Panc1 (cell line): ENCODE measurements around the gene FANK1. TPM values are rescaled to one million over a fixed set of nuclear protein-coding genes. Genes with fewer than 3 reads are reported as not detected.

Experiments
- ATAC-seq: fragments of 200-7000 bp; cut with Tn5 transposase; 2 replicates; pipeline ENCODE4 v1.9.1; 2020; ENCODE audit warnings: mild to moderate bottlenecking, moderate library complexity
- BruUV-seq: library from RNA; stranded (reverse); fragments of 400-500 nt; replicated peaks from 2 replicates; lab custom pipeline; 2021; lab: Mats Ljungman, UMichigan
- CTCF ChIA-PET: fragments of 300-600 bp; sonication (Branson Sonifier 250); formaldehyde crosslinking; loops from one replicate; lab custom pipeline; 2022; ENCODE audit warnings: antibody characterized with exemption; lab: Charles Lee
- POLR2A ChIA-PET: fragments of 300-600 bp; sonication (Branson Sonifier 250); formaldehyde crosslinking; loops from one replicate; lab custom pipeline; 2022; ENCODE audit warnings: antibody characterized with exemption; lab: Charles Lee
- DNase-seq: peaks from one replicate; pipeline ENCODE4 v3.0.0-alpha.2; 2010; ENCODE audit warnings: low read depth, low spot score
- H3K27ac ChIP-seq: 2 replicates; pipeline ENCODE4 v1.5.1; 2011; ENCODE audit warnings: mild to moderate bottlenecking, low read length, inconsistent platforms
- H3K27me3 ChIP-seq: fragments of 200-500 bp; sonication (Bioruptor generic); 2 replicates; pipeline ENCODE4 v1.6.0; 2014; ENCODE audit warnings: low read length, inconsistent platforms; ENCODE audit not compliant: control insufficient read depth, insufficient read depth
- H3K36me3 ChIP-seq: fragments of 200-500 bp; sonication (Bioruptor generic); 2 replicates; pipeline ENCODE4 v1.5.1; 2014; ENCODE audit warnings: inconsistent platforms, mild to moderate bottlenecking, low read length, moderate library complexity; ENCODE audit not compliant: control insufficient read depth, insufficient read depth
- H3K4me1 ChIP-seq: 2 replicates; pipeline ENCODE4 v1.5.1; 2011; ENCODE audit warnings: inconsistent platforms, mild to moderate bottlenecking, low read length, moderate library complexity; ENCODE audit not compliant: control insufficient read depth, insufficient read depth
- H3K4me3 ChIP-seq, 2 experiments: 2 replicates each; pipeline ENCODE4 v1.5.1; 2011 to 2012; ENCODE audit warnings: low read depth in 2 of 2, low read length in 2 of 2, mild to moderate bottlenecking in 2 of 2, inconsistent platforms in 1 of 2, moderate library complexity in 1 of 2
- H3K9me3 ChIP-seq: fragments of 200-500 bp; sonication (Bioruptor generic); 2 replicates; pipeline ENCODE4 v1.5.1; 2014; ENCODE audit warnings: low read depth, mild to moderate bottlenecking, inconsistent platforms, low read length, moderate library complexity; ENCODE audit not compliant: control insufficient read depth, insufficient read depth
- CTCF ChIP-seq: fragments of 450-650 bp; IDR thresholded peaks from 2 replicates; pipeline ENCODE4 v1.5.1; 2017; ENCODE audit warnings: mild to moderate bottlenecking
- POLR2AphosphoS5 ChIP-seq: IDR thresholded peaks from 2 replicates; pipeline ENCODE4 v1.6.1; 2012; ENCODE audit warnings: mild to moderate bottlenecking, low read depth, low read length, moderate library complexity
- SIN3A ChIP-seq: IDR thresholded peaks from 2 replicates; pipeline ENCODE4 v1.6.1; 2012; ENCODE audit warnings: low read depth, mild to moderate bottlenecking, low read length, moderate library complexity, borderline replicate concordance; ENCODE audit not compliant: insufficient read depth
- TCF7L2 ChIP-seq: IDR thresholded peaks from 2 replicates; pipeline ENCODE4 v1.6.1; 2011; ENCODE audit warnings: mild to moderate bottlenecking, low read depth, low read length, inconsistent platforms
- in situ Hi-C: cut with HindIII; loops from 2 replicates; pipeline ENCODE4 v1.10.0; 2016; ENCODE audit warnings: low sequenced_read_pairs, low pct_unique_long_range_greater_than_20kb
- intact Hi-C: fragments of 100-400 bp; cut with micrococcal nuclease; formaldehyde crosslinking; loops from one replicate; pipeline ENCODE4 v1.10.0; 2022; ENCODE audit not compliant: unreplicated experiment
- total RNA-seq: library from RNA; stranded (reverse); gene quantifications from one replicate; pipeline ENCODE4 v1.2.1, GENCODE V29; 2021; ENCODE audit not compliant: unreplicated experiment
- TF ChIP-seq, protein P1 (sequence below), 2 experiments: IDR thresholded peaks; 2 replicates each; pipeline ENCODE4 v1.6.1; 2011 to 2012; ENCODE audit warnings: low read depth in 2 of 2, control low read depth in 1 of 2, low read length in 1 of 2, mild to moderate bottlenecking in 1 of 2, moderate library complexity in 1 of 2; ENCODE audit not compliant: insufficient read depth in 1 of 2

FANK1 gene
- total RNA-seq, 1 experiment from 2014 or later: 19.1 TPM

DNA sequence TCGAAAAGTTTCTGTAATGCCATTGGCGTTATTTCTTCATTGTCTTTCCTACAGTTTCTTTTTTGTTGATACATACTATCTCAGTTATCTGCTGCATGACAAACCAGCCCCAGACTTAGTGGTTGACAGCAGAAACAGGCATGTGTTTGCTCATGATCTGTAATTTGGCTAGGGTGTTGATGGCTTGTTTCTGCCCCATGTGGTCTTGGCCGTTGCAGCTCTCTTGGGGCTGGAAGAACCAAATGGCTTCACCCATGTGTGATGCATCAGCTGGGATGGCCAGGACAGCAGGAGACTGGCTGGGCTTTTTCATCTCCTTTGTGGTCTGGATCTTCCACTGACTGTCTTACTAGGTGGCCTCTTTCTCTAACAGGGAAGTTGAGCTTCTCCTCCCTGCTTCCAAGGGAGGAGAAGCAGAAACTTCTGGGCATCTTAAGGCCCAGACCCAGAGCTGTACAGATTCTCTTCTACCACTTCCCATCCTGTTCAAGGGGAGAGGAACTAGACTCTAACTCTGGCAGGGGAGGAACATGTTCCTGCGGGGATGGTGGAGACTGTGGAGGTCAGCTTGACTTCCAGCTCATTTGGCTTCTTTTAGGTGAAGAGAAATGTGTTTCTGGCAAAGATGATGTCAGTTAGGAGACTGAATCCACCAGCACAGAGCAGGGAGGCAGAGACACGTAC lies 89.3 kb downstream of the FANK1 start:
- no peaks in the 10 kb centered on the region for H3K4me1 ChIP-seq
- BruUV-seq: no TSS peak
- in situ Hi-C loops (no loop called here), intact Hi-C loops (loop anchor here (2.0 to 10.0 kb wide), 2 partner anchors 399 to 515 kb away; partner anchors contain the start of gene ADAM12)
- H3K27me3 ChIP-seq: no peaks in the 10 kb centered on the region
- CTCF ChIA-PET: no interaction called here
- no peak overlapping the region for H3K27ac ChIP-seq
- no peaks in the 10 kb centered on the region for H3K36me3 ChIP-seq
- POLR2A ChIA-PET: no interaction called here
- no peak for ATAC-seq
- no peak for DNase-seq
- no peaks in the 10 kb centered on the region for H3K9me3 ChIP-seq
- H3K4me3 ChIP-seq: no peak overlapping the region
- no peak for TF ChIP-seq SIN3A
- no peak for TF ChIP-seq POLR2AphosphoS5
- no peak for TF ChIP-seq CTCF
- no peak for TF ChIP-seq TCF7L2
- TF ChIP-seq, protein P1, sequence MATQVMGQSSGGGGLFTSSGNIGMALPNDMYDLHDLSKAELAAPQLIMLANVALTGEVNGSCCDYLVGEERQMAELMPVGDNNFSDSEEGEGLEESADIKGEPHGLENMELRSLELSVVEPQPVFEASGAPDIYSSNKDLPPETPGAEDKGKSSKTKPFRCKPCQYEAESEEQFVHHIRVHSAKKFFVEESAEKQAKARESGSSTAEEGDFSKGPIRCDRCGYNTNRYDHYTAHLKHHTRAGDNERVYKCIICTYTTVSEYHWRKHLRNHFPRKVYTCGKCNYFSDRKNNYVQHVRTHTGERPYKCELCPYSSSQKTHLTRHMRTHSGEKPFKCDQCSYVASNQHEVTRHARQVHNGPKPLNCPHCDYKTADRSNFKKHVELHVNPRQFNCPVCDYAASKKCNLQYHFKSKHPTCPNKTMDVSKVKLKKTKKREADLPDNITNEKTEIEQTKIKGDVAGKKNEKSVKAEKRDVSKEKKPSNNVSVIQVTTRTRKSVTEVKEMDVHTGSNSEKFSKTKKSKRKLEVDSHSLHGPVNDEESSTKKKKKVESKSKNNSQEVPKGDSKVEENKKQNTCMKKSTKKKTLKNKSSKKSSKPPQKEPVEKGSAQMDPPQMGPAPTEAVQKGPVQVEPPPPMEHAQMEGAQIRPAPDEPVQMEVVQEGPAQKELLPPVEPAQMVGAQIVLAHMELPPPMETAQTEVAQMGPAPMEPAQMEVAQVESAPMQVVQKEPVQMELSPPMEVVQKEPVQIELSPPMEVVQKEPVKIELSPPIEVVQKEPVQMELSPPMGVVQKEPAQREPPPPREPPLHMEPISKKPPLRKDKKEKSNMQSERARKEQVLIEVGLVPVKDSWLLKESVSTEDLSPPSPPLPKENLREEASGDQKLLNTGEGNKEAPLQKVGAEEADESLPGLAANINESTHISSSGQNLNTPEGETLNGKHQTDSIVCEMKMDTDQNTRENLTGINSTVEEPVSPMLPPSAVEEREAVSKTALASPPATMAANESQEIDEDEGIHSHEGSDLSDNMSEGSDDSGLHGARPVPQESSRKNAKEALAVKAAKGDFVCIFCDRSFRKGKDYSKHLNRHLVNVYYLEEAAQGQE (IDR thresholded peaks at IDR 0.05; ENCODE audit: insufficient read depth in 1 of 2, low read depth in 2 of 2, low read length in 1 of 2): no peak

DNA sequence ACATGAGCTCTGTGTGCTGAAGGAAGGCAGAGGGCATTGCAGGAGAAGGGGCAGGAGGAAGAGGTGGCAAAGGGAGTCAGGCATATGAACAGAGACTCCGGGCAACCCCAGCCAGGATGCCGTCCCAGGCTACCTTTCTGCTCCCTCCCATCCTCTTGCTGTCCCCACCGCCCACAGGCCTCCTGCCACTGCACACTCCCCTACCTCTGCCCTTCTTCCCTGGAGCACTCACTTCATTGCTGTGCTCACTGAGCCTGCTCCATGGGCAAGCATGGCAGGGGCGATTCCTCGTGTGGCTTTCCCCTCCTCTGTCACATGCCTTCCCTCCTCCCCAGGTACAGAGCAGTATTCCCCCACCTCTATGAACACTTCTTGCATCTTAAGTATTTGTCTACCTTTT lies 93.4 kb downstream of the FANK1 start:
- intact Hi-C loops (loop anchor here (10.0 kb wide), 1 partner anchor 395 kb away; the partner anchor contains the start of gene ADAM12), in situ Hi-C loops (no loop called here)
- H3K9me3 ChIP-seq: no peaks in the 10 kb centered on the region
- H3K27ac ChIP-seq: no peak overlapping the region
- H3K27me3 ChIP-seq: no peaks in the 10 kb centered on the region
- TF ChIP-seq SIN3A (no peak), TCF7L2 (no peak), POLR2AphosphoS5 (no peak), CTCF (no peak)
- TF ChIP-seq, protein P1 (IDR thresholded peaks at IDR 0.05; ENCODE audit: insufficient read depth in 1 of 2, low read depth in 2 of 2, low read length in 1 of 2): no peak
- H3K4me1 ChIP-seq: no peaks in the 10 kb centered on the region
- H3K36me3 ChIP-seq: no peaks in the 10 kb centered on the region
- H3K4me3 ChIP-seq: no peak overlapping the region
- ChIA-PET POLR2A (no interaction called here), CTCF (no interaction called here)
- no peak for ATAC-seq
- BruUV-seq: no TSS peak
- no peak for DNase-seq
